HG02610 (cell line): Measurements from ENCODE around the gene MYO5A.
A peak's percentile ranks its signal among the peaks of the same experiment; 100 is the strongest.
"Not testable (repeated sequence)": the region's sequence is repeated elsewhere in the genome, so short reads cannot be mapped to it uniquely, and the experiment has no call there.

ENCODE experiments used
- ATAC-seq: cut with Tn5 transposase; IDR thresholded peaks from one replicate; pipeline ENCODE4 v1.9.1; 2021; ENCODE audit warnings: mild to moderate bottlenecking, moderate library complexity; ENCODE audit not compliant: unreplicated experiment

Gene MYO5A

GRCh38 chr15:52295421-52296001, 233.2 kb downstream of the MYO5A start, which contains the start of gene MYO5C:
Gene MYO5C (minus strand): TSS chr15:52295804. CDS start chr15:52295636, 168 bp downstream.
- ATAC-seq = peak; percentile 42

GRCh38 chr15:52294881-52295420, 233.7 kb downstream of the MYO5A start:
- peak; percentile 18 for ATAC-seq

- no peak for ATAC-seq
These were observed 235.8 kb downstream of the MYO5A start for GRCh38 chr15:52292780-52293392.

- ATAC-seq = no peak
These were observed 237.5 kb downstream of the MYO5A start for GRCh38 chr15:52291204-52291603.

GRCh38 chr15:52290800-52291199, 237.9 kb downstream of the MYO5A start:
- ATAC-seq = no peak

GRCh38 chr15:52290329-52290728, 238.4 kb downstream of the MYO5A start:
- peak; percentile 53 for ATAC-seq

GRCh38 chr15:52289629-52290081, 239.0 kb downstream of the MYO5A start:
- ATAC-seq = no peak

GRCh38 chr15:52288986-52289385, 239.7 kb downstream of the MYO5A start:
- no peak for ATAC-seq

- no peak for ATAC-seq
These were observed 240.4 kb downstream of the MYO5A start for GRCh38 chr15:52288051-52288942.

GRCh38 chr15:52287114-52287513, 241.6 kb downstream of the MYO5A start:
- no peak for ATAC-seq

GRCh38 chr15:52285941-52286340, 242.7 kb downstream of the MYO5A start:
- not testable (repeated sequence) for ATAC-seq

GRCh38 chr15:52284164-52284563, 244.5 kb downstream of the MYO5A start:
- no peak for ATAC-seq

GRCh38 chr15:52283281-52283680, 245.4 kb downstream of the MYO5A start:
- ATAC-seq = no peak

GRCh38 chr15:52282418-52282817, 246.3 kb downstream of the MYO5A start:
- no peak for ATAC-seq

- ATAC-seq = no peak
These were observed 247.3 kb downstream of the MYO5A start for GRCh38 chr15:52281085-52282035.

- ATAC-seq = no peak
These were observed 248.2 kb downstream of the MYO5A start for GRCh38 chr15:52280326-52281084.

- ATAC-seq = no peak
These were observed 249.9 kb downstream of the MYO5A start for GRCh38 chr15:52278636-52279367.

- no peak for ATAC-seq
These were observed 250.5 kb downstream of the MYO5A start for GRCh38 chr15:52278135-52278534.

- no peak for ATAC-seq
These were observed 251.1 kb downstream of the MYO5A start for GRCh38 chr15:52277575-52277974.
